Measurements from ENCODE around the gene AFAP1. TPM values are rescaled to one million over a fixed set of nuclear protein-coding genes. Genes with fewer than 3 reads are reported as not detected.

Gene AFAP1
- polyA plus RNA-seq, 1 donor (not counting 4 experiments of a cell fraction or from before 2014, with no cell fraction given): 7.6 TPM

DNA sequence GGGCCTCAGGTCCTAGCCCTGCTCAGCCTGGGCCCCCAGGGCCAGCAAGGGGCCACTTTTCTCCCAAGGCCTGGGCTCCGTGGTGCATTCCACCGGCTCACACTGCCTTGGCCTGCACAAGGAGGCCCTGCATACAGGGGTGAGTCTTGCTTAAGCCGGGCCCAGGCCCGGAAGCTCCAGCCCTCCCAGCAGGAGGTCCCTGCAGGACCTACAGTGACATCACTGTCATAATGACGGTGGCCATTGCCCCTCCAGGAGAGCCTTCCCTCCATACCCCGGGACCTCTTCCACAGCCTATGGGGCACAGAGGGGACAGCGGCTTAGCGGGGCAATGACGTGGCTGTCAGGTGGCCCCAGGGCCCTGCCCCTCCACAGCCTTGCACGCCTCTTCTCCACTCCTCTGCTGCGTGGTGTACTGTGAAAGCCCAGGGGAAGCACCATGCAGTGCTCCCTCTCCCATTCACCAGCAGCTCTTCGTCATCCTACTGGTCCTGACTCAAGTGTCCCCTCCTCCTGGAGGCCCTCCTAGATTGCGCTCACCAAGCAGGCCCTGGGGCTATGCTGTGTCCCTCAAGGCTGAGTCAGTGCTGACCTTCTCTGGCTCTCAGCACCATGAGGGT lies 32.3 kb upstream of the AFAP1 start:
- DNase-seq (ENCODE audit: low read depth, low spot score) (peak; percentile 95), FAIRE-seq (no peak)
- Histone ChIP-seq H4K20me1 (ENCODE audit: control insufficient read depth, extremely low read depth, insufficient read depth, low read length) (no peaks in the 10 kb centered on the region), H3K4me2 (ENCODE audit: control insufficient read depth, extremely low read depth, insufficient read depth, low read depth, low read length) (peak overlapping the region; percentile 64), H3K79me2 (ENCODE audit: control insufficient read depth, insufficient read depth, low read length) (no peaks in the 10 kb centered on the region), H2AFZ (ENCODE audit: control insufficient read depth, low read length) (no peak overlapping the region), H3K36me3 (ENCODE audit: control insufficient read depth in 2 of 2, extremely low read depth in 1 of 2, insufficient read depth in 2 of 2, low read length in 2 of 2) (no peaks in the 10 kb centered on the region), H3K27ac (ENCODE audit: control insufficient read depth, insufficient read depth, low read length) (peak overlapping the region; percentile 83), H3K4me3 (ENCODE audit: control insufficient read depth in 2 of 3, extremely low read depth in 1 of 3, insufficient read depth in 2 of 3, low read depth in 1 of 3, low read length in 3 of 3) (peak overlapping the region in 1 of 3 experiments; percentile 25), H3K9me3 (ENCODE audit: control insufficient read depth, low read depth, low read length) (no peaks in the 10 kb centered on the region), H3K27me3 (ENCODE audit: control insufficient read depth, extremely low read depth, insufficient read depth, low read length) (no peaks in the 10 kb centered on the region), H3K9ac (ENCODE audit: control insufficient read depth, extremely low read depth, insufficient read depth, low read length) (peak overlapping the region; percentile 63), H3K4me1 (ENCODE audit: control insufficient read depth, extremely low read depth, insufficient read depth, low read length) (peaks cover 67% of the 10 kb centered on the region), H3K9me1 (ENCODE audit: control insufficient read depth, extremely low read depth, insufficient read depth, low read length) (no peaks in the 10 kb centered on the region)
- dilution Hi-C loops (cut with MboI; ENCODE audit: extremely low pct_ligation_motif_present, low sequenced_read_pairs): no loop called here
- TF ChIP-seq, protein P1, sequence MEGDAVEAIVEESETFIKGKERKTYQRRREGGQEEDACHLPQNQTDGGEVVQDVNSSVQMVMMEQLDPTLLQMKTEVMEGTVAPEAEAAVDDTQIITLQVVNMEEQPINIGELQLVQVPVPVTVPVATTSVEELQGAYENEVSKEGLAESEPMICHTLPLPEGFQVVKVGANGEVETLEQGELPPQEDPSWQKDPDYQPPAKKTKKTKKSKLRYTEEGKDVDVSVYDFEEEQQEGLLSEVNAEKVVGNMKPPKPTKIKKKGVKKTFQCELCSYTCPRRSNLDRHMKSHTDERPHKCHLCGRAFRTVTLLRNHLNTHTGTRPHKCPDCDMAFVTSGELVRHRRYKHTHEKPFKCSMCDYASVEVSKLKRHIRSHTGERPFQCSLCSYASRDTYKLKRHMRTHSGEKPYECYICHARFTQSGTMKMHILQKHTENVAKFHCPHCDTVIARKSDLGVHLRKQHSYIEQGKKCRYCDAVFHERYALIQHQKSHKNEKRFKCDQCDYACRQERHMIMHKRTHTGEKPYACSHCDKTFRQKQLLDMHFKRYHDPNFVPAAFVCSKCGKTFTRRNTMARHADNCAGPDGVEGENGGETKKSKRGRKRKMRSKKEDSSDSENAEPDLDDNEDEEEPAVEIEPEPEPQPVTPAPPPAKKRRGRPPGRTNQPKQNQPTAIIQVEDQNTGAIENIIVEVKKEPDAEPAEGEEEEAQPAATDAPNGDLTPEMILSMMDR (optimal IDR thresholded peaks at IDR 0.05 in 1 of 3, IDR thresholded peaks at IDR 0.05 in 1 of 3, conservative IDR thresholded peaks at IDR 0.05 in 1 of 3; ENCODE audit: extremely low read depth in 1 of 3, insufficient read depth in 2 of 3, low read length in 3 of 3): no peak
- TF ChIP-seq EZH2 (IDR thresholded peaks at IDR 0.05; ENCODE audit: low read length): no peak

DNA sequence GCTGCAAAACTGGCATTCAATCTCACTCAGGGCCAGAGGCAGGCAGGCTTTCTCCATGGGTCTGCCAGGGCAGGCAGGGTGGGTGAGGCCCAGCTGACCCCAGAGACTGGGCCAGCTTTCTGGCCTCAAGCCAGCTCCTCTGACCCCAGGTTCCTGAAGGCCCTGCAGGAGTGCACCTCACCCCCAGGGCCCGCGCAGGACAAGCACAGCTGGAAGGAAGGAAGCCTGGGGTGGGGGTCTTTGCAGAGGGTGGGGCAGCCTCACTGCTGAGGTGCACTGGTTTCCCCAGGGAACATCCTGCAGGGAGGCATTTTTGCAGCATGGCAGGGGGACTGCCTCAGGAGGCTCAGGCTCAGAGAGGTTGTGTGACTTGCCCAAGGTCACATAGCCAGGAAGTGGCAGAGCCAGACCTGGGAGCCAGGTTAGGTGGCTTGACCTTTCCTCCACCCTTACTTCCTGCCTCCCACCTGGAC lies 31.5 kb upstream of the AFAP1 start:
- no peak for FAIRE-seq
- TF ChIP-seq EZH2 (IDR thresholded peaks at IDR 0.05; ENCODE audit: low read length): no peak
- TF ChIP-seq, protein P1 (optimal IDR thresholded peaks at IDR 0.05 in 1 of 3, IDR thresholded peaks at IDR 0.05 in 1 of 3, conservative IDR thresholded peaks at IDR 0.05 in 1 of 3; ENCODE audit: extremely low read depth in 1 of 3, insufficient read depth in 2 of 3, low read length in 3 of 3): no peak
- H4K20me1 ChIP-seq (ENCODE audit: control insufficient read depth, extremely low read depth, insufficient read depth, low read length): no peaks in the 10 kb centered on the region
- H3K79me2 ChIP-seq (ENCODE audit: control insufficient read depth, insufficient read depth, low read length): no peaks in the 10 kb centered on the region
- no peak overlapping the region for H3K4me3 ChIP-seq (ENCODE audit: control insufficient read depth in 2 of 3, extremely low read depth in 1 of 3, insufficient read depth in 2 of 3, low read depth in 1 of 3, low read length in 3 of 3)
- H2AFZ ChIP-seq (ENCODE audit: control insufficient read depth, low read length): no peak overlapping the region
- no peak for DNase-seq (ENCODE audit: low read depth, low spot score)
- peak overlapping the region; percentile 72 for H3K9ac ChIP-seq (ENCODE audit: control insufficient read depth, extremely low read depth, insufficient read depth, low read length)
- no peak overlapping the region for H3K27ac ChIP-seq (ENCODE audit: control insufficient read depth, insufficient read depth, low read length)
- no peaks in the 10 kb centered on the region for H3K36me3 ChIP-seq (ENCODE audit: control insufficient read depth in 2 of 2, extremely low read depth in 1 of 2, insufficient read depth in 2 of 2, low read length in 2 of 2)
- no peaks in the 10 kb centered on the region for H3K27me3 ChIP-seq (ENCODE audit: control insufficient read depth, extremely low read depth, insufficient read depth, low read length)
- H3K9me3 ChIP-seq (ENCODE audit: control insufficient read depth, low read depth, low read length): no peaks in the 10 kb centered on the region
- peak overlapping the region; percentile 78 for H3K4me2 ChIP-seq (ENCODE audit: control insufficient read depth, extremely low read depth, insufficient read depth, low read depth, low read length)
- no peaks in the 10 kb centered on the region for H3K9me1 ChIP-seq (ENCODE audit: control insufficient read depth, extremely low read depth, insufficient read depth, low read length)
- dilution Hi-C loops (cut with MboI; ENCODE audit: extremely low pct_ligation_motif_present, low sequenced_read_pairs): no loop called here
- peaks cover 59% of the 10 kb centered on the region for H3K4me1 ChIP-seq (ENCODE audit: control insufficient read depth, extremely low read depth, insufficient read depth, low read length)
